Peyer's patch (tissue), 4 donors: ENCODE measurements around the gene TMEFF1.

ENCODE experiments used
- POLR2A ChIP-seq, 2 donors: fragments of 450-650 bp; IDR thresholded peaks; one replicate each; pipeline ENCODE4 v1.5.1; 2017; ENCODE audit warnings: antibody characterized with exemption in 2 of 2, mild to moderate bottlenecking in 2 of 2, moderate library complexity in 2 of 2
- TF ChIP-seq, protein P1 (sequence below), 6 experiments: fragments of 450-650 bp in 4 of 6; fragments of 200-600 bp in 2 of 6; sonication (generic) in 1 of 6; IDR thresholded peaks; one replicate each; pipeline ENCODE4 v1.5.1; 2017 to 2019; ENCODE audit warnings: antibody characterized with exemption in 6 of 6, mild to moderate bottlenecking in 3 of 6, moderate library complexity in 1 of 6

- TF ChIP-seq, protein P1, sequence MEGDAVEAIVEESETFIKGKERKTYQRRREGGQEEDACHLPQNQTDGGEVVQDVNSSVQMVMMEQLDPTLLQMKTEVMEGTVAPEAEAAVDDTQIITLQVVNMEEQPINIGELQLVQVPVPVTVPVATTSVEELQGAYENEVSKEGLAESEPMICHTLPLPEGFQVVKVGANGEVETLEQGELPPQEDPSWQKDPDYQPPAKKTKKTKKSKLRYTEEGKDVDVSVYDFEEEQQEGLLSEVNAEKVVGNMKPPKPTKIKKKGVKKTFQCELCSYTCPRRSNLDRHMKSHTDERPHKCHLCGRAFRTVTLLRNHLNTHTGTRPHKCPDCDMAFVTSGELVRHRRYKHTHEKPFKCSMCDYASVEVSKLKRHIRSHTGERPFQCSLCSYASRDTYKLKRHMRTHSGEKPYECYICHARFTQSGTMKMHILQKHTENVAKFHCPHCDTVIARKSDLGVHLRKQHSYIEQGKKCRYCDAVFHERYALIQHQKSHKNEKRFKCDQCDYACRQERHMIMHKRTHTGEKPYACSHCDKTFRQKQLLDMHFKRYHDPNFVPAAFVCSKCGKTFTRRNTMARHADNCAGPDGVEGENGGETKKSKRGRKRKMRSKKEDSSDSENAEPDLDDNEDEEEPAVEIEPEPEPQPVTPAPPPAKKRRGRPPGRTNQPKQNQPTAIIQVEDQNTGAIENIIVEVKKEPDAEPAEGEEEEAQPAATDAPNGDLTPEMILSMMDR (IDR thresholded peaks at IDR 0.05): no peak
- TF ChIP-seq POLR2A (IDR thresholded peaks at IDR 0.05): no peak
Observed at GRCh38 chr9:100452894-100453293, 20.1 kb upstream of the TMEFF1 start.
